Hindlimb muscle (tissue), 1 donor: ENCODE measurements around the gene MED23. TPM values are rescaled to one million over a fixed set of nuclear protein-coding genes. Genes with fewer than 3 reads are reported as not detected.

Experiments used
- DNase-seq: peaks from one replicate; pipeline ENCODE4 v3.0.0-alpha.2; 2013
- polyA plus RNA-seq: library from polyadenylated mRNA; unstranded; fragments of 120-200 nt; gene quantifications from one replicate; pipeline ENCODE4 v1.2.1, GENCODE V29; 2013; ENCODE audit not compliant: insufficient read length

MED23 gene
- polyA plus RNA-seq, 1 donor = 22.0 TPM

DNA sequence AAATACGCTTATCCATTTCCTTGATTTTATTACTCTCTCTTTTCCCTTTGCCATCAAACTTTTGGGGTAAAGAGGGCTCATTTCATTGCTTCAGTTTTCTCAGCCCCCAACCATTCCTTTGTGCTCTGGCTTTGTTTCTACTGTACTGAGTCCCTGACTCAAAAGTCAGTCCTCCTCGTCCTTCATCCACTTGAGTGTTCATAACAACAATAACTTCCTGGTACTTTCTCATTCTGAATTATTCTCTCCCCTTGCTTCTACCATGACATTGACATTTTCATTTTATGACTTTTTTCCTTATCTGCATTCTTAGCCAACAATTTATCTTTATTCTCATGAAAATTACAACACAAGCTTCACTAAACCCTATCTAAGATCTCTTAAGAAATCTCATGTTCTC lies 10.0 kb upstream of the MED23 start:
- DNase-seq = no peak

GRCh38 chr6:131636880-131637792 lies 9.1 kb upstream of the MED23 start, which contains the start of gene ENPP3:
Gene ENPP3, plus strand, starts transcription at chr6:131637302. Its CDS starts 83 bp downstream, at chr6:131637385.
- no peak for DNase-seq

DNA sequence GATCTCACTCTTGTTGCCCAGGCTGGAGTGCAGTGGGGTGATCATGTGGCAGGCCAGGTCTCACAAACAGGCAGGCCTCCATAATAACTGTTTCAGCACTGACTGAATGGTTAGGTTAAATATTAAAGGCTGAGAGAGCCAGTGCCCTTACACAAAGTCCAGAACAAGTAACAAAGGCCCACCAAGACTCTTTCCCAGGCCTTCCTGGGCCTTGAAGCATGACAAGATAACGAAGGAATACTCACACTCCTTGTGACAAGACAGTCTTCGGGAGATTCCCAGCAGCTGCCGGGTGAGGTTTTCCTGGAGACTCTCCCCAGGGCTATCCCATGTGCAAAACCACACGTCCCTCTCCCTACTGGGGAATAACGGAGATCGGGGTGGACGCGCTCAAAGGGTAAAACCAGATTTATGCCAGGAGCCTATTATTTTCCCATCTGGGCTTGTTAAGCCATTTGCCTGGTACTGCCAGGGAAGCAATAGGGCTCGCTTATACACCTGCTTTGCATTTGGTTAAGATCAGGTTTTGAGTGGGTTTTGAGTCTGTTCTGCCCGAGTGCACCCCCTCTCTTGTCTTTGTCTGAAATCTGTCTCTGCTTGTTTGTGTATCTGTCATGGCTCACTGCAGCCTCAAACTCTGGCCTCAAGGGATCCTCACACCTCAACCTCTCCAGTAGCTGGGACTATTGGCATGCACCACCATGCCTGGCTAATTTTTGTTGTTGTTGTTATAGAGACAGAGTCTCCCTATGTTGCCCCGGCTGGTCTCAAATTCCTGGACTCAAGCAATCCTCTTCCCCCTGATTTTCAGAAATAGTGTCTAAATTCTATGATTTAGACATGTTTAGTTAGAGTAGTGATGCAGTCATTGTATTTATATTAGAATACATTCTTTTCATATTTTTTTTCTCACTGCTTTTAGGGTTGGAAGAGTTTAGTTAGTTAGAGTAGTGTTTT lies 7.6 kb upstream of the MED23 start:
- no peak for DNase-seq

GRCh38 chr6:131631625-131632289 lies 3.7 kb upstream of the MED23 start:
- no peak for DNase-seq

DNA sequence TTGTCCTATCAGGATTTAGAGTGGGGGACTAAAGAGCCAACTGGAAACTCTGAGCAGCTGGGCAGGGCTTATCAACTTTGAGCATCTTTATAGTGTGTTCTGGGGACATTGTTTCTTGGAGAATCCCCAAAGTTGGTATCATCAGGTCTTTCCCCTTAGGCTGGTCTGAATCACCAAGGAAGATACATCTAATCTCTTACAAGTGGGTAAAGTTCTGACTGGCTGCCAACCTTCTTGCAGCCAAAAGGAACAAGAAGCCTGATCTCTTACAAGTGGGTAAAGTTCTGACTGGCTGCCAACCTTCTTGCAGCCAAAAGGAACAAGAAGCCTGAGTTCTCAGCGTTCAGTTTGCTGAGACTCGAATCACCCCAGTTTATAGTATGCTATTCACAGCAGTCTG lies 1.6 kb upstream of the MED23 start:
- no peak for DNase-seq

GRCh38 chr6:131628726-131629125 lies 684 bp upstream of the MED23 start:
- no peak for DNase-seq

DNA sequence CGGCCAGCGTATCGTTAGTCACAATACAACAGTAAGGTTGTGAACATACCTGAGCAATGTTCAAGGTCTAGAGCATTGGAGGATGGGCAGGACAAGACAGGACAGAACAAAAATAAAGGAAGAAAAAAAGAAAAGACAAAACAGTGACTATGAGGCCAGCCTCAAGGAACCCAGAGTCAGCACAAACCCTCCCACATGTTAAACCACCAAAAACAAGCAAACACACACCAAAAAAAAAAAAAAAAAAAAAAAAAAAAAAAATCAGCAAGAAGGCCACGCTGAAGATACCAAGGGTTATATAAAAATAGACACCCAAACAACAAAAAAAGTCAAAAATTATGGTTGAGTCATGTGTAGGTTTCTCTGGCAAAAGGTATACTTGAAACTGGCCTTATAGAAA lies 12.8 kb downstream of the MED23 start:
- no peak for DNase-seq

GRCh38 chr6:131613296-131613925 lies 14.6 kb downstream of the MED23 start:
- no peak for DNase-seq

DNA sequence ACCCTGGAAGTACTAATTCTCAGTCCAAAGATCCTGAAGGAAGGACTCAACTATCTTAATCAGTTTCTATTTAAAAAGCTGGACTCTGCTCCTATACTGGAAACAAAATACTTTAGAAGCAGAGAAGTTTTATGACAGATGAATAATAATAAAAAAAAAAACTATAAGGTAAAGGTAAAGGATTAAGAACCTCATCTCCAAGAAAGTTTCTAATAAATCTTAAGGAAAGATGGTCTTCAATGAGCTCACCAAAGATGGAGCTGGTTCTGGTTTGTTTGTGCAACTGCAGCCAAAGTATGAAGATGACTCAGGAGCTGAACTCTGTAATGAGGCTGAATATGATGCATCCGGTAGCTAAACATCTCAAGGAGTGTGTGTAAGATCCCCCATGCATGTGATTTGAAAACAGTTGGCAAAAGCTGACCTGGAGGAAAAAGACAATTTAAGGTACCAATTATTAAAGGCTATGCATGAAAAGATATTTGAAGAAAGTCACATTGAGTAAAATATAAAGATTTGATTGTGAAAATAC lies 25.2 kb downstream of the MED23 start:
- no peak for DNase-seq

GRCh38 chr6:131600716-131601115 lies 27.3 kb downstream of the MED23 start:
- DNase-seq = no peak

DNA sequence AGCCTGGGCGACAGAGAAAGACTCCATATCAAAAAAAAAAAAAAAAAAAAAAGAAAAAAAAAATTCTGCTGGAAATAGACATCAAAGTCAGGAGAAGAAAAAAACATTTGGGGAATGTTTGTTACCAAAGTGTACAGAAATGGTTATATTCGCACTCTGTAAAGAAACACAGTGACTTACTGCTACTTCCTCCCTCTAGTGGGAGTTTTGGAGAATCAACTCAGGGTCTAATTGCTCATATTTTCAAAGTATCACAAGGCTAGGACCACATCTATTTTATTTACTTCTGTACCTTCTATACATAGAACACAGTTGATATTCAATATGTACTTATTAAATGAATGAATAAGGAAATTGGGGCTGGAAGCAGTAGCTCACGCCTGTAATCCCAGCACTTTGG lies 30.6 kb downstream of the MED23 start:
- DNase-seq = no peak

DNA sequence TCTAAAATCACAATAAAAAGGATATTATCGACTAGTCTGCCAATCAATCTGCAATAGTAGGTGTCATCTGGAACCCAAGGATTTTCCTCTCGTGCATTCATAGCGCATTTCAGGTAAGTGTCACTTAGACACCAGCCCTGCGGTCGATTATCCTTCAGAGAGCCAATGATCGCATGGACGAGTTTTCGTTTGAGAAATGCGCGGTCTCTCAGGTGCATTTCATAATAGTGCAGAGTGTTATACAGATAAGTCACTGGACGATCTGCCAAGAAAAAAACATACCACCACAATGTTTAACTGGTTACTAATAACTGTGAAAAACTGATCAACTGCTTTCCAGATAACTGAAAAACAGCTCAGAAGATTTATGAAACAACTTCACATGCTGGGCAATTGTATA lies 34.0 kb downstream of the MED23 start:
- DNase-seq = no peak

GRCh38 chr6:131592935-131593334 lies 35.1 kb downstream of the MED23 start:
- DNase-seq = no peak

GRCh38 chr6:131588643-131589042 lies 39.4 kb downstream of the MED23 start:
- no peak for DNase-seq

DNA sequence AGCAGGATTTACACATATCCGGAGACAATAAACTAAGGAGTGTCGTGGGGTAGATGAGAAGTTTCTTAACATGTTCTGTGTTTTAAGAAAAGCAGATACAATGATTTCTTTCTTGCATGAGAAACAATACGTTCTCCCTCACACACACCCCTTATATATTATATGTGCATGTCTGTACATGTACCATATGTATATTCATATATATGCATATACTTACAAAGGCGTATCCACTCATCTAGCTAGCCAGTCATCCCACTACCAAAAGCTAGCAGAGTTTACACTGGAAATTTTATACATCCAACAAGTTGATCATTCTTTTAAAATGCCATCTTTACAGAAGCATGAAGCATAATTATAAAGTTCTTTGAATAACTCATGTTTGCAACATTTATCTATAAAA lies 40.1 kb downstream of the MED23 start:
- DNase-seq = no peak

DNA sequence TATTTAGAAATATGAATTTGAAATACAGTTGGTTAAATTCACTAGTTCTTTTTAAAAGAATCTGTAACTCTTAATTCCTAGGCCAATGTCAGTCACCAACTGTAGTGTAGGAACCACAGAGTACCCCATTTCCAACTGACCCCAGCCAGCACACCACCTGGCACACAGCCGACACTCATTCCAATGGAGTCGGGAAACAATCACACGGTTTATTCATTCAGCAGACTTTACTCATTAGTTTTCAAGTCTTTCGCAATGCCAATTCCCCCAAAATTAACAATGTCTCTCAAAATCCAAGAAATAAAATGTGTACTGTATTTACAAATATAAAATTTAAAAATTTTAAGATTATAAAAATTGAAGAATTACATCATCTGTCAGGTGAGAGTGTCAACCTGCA lies 41.5 kb downstream of the MED23 start:
- DNase-seq = no peak

- DNase-seq = no peak
These were observed 46.5 kb downstream of the MED23 start for GRCh38 chr6:131581523-131581922.

GRCh38 chr6:131575834-131576478 lies 52.1 kb downstream of the MED23 start:
- DNase-seq = no peak

DNA sequence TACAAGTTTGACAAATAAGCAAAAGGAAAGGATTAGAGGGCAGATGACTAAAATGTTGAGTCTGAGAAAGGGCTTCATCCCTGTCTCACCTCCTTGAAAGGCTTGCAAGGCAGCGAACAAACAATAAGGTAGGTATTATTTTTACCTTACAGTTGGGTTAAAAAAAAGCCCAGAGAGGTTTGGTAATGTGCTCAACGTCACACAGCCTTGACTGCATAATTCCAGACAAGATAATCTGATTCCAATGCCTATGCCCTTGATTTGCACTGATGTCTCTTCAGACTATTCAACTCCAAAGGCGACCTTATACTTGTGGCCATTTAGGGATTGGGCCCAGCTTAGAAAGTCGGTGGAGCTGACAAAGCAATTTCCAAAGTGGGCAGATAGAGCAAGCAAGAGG lies 53.4 kb downstream of the MED23 start:
- DNase-seq = no peak

DNA sequence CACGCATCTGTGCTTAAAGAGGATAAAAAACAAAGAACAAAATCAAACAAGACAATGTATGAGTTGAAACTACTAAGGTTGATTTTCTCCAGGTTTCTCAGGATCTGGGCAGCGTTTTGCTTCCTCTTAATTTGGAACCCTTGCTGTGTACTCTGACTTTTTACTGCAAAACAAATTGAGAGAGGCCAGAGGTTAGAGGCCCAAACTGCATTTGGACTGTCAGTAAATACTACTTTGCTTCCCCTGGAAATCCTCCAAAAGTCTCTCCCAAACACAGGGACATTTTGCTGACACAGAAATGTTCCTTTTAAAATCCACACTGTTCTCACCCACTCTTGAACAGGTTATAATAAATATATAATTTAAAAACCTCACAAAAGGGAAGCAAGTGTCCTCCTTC lies 53.9 kb downstream of the MED23 start:
- DNase-seq = no peak

GRCh38 chr6:131572686-131573415 lies 55.2 kb downstream of the MED23 start, which contains the start of gene ARG1:
Gene ARG1, plus strand, starts transcription at chr6:131573226. Its CDS starts 57 bp downstream, at chr6:131573283.
- DNase-seq = no peak
